SU-DHL-6 (cell line): Measurements from ENCODE around the gene ST8SIA2.

Source experiments
- CTCF ChIP-seq: fragments of 200-600 bp; sonication (generic); IDR thresholded peaks from one replicate; pipeline ENCODE4 v1.5.1; 2017; ENCODE audit warnings: antibody characterized with exemption, mild to moderate bottlenecking, low read length, moderate library complexity; ENCODE audit not compliant: insufficient read depth, poor library complexity, severe bottlenecking
- EZH2phosphoT487 ChIP-seq: fragments of 200-600 bp; sonication (generic), shearing (Covaris generic); conservative IDR thresholded peaks from 2 replicates; pipeline ENCODE4 v1.6.1; 2018; ENCODE audit warnings: mild to moderate bottlenecking, antibody characterized with exemption, low read length, moderate library complexity, mixed read lengths

GRCh38 chr15:92467245-92467644 lies 73.6 kb downstream of the ST8SIA2 start:
- TF ChIP-seq CTCF: no peak
- no peak for TF ChIP-seq EZH2phosphoT487
